CD4-positive, CD25-positive, alpha-beta regulatory T cell (primary cell): ENCODE measurements around the gene MYO18A. TPM values are rescaled to one million over a fixed set of nuclear protein-coding genes. Genes with fewer than 3 reads are reported as not detected.

Source experiments
- ATAC-seq, 2 donors: fragments of 150-1000 bp; cut with Tn5 transposase; one replicate each; pipeline ENCODE4 v1.10.0; 2021; ENCODE audit warnings: low read depth in 2 of 2, moderate number of reproducible peaks in 2 of 2, moderate library complexity in 1 of 2
- DNase-seq, 3 donors: peaks; one replicate each; pipeline versions ENCODE4 v3.0.0 to v3.0.0-alpha.2; 2012 to 2022; ENCODE audit warnings: mixed read lengths in 1 of 3
- H3K27ac ChIP-seq: one replicate; pipeline ENCODE4 v1.7.0; 2013; ENCODE audit warnings: mild to moderate bottlenecking, low read length; ENCODE audit not compliant: insufficient read depth, poor library complexity, severe bottlenecking
- H3K27me3 ChIP-seq: one replicate; pipeline ENCODE4 v1.7.0; 2013; ENCODE audit warnings: low read length; ENCODE audit not compliant: control insufficient read depth, insufficient read depth
- H3K36me3 ChIP-seq: one replicate; pipeline ENCODE4 v1.7.0; 2013; ENCODE audit warnings: mild to moderate bottlenecking, low read length, moderate library complexity; ENCODE audit not compliant: control insufficient read depth, insufficient read depth
- H3K4me1 ChIP-seq: 2 replicates; pipeline ENCODE4 v1.7.0; 2013; ENCODE audit warnings: mild to moderate bottlenecking, low read length; ENCODE audit not compliant: insufficient read depth, control insufficient read depth, poor library complexity, severe bottlenecking
- H3K4me3 ChIP-seq: one replicate; pipeline ENCODE4 v1.7.0; 2013; ENCODE audit warnings: low read depth, mild to moderate bottlenecking, low read length, moderate library complexity
- H3K9me3 ChIP-seq, 2 experiments: 1 replicate in 1 of 2; 2 replicates in 1 of 2; pipeline ENCODE4 v1.7.0; 2013; ENCODE audit warnings: low read length in 2 of 2, mild to moderate bottlenecking in 1 of 2, moderate library complexity in 1 of 2; ENCODE audit not compliant: control insufficient read depth in 2 of 2
- H3K27ac Mint-ChIP-seq, 3 donors: one replicate each; pipeline ENCODE4 v1.8.0; 2020 to 2022; ENCODE audit warnings: mild to moderate bottlenecking in 3 of 3, mixed read lengths in 3 of 3, moderate library complexity in 2 of 3
- H3K27me3 Mint-ChIP-seq: one replicate; pipeline ENCODE4 v1.8.0; 2022; ENCODE audit warnings: mild to moderate bottlenecking, mixed read lengths
- H3K36me3 Mint-ChIP-seq: one replicate; pipeline ENCODE4 v1.8.0; 2020; ENCODE audit warnings: mixed read lengths
- H3K4me1 Mint-ChIP-seq, 4 donors: one replicate each; pipeline ENCODE4 v1.8.0; 2020 to 2022; ENCODE audit warnings: mixed read lengths in 4 of 4, mild to moderate bottlenecking in 1 of 4
- H3K4me3 Mint-ChIP-seq, 4 donors: one replicate each; pipeline ENCODE4 v1.8.0; 2020 to 2022; ENCODE audit warnings: mild to moderate bottlenecking in 4 of 4, mixed read lengths in 4 of 4, moderate library complexity in 3 of 4
- H3K9me3 Mint-ChIP-seq, 7 donors: one replicate each; pipeline ENCODE4 v1.8.0; 2020 to 2022; ENCODE audit warnings: mixed read lengths in 7 of 7, mild to moderate bottlenecking in 3 of 7, moderate library complexity in 2 of 7
- polyA plus RNA-seq, 4 donors: library from polyadenylated mRNA; unstranded; fragments of 300-500 nt; fragmentation: Illumina TruSeq; gene quantifications; one replicate each; pipeline ENCODE4 v1.2.3, GENCODE V29; 2021
- total RNA-seq: library from RNA; stranded (reverse); gene quantifications from one replicate; pipeline ENCODE4 v1.2.3, GENCODE V29; 2022

MYO18A gene
- total and polyA plus RNA-seq, 5 donors from 2014 or later: 16.8 to 193 (median 21.0) TPM

GRCh38 chr17:29034510-29034909, 145.7 kb downstream of the MYO18A start:
- DNase-seq: no peak
- no peak for ATAC-seq
- peaks cover 23% of the 10 kb centered on the region for H3K27me3 ChIP-seq
- no peaks in the 10 kb centered on the region for H3K4me1 ChIP-seq
- Mint-ChIP-seq H3K9me3 (peaks cover 2 to 11% (median 7%) of the 10 kb centered on the region in 7 donors), H3K4me3 (no peak overlapping the region), H3K36me3 (no peaks in the 10 kb centered on the region), H3K27me3 (peaks cover 55% of the 10 kb centered on the region), H3K4me1 (no peaks in the 10 kb centered on the region), H3K27ac (no peak overlapping the region)
- no peaks in the 10 kb centered on the region for H3K36me3 ChIP-seq
- H3K9me3 ChIP-seq: peaks cover 12 to 18% of the 10 kb centered on the region in 2 experiments
- no peak overlapping the region for H3K27ac ChIP-seq
- no peak overlapping the region for H3K4me3 ChIP-seq

DNA sequence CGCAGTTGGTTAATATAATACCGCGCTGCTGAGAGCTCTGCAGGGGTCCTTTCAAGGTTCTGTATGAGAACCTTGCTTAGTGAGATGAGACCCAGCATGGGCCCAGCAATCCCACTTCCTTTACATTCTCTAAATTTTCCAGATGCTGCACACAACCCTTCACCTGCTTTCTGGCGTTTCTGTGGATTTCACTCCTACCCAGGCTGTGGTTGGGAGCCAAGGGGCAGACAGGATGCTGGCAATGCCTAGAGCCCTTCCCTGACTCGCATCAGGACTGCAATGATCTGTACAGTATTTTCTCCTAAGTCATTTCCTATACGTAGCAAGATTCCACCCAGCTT, 147.4 kb downstream of the MYO18A start:
- no peak for ATAC-seq
- H3K4me3 ChIP-seq: no peak overlapping the region
- H3K9me3 Mint-ChIP-seq: peaks cover 3 to 11% (median 7%) of the 10 kb centered on the region in 7 donors
- no peak overlapping the region for H3K4me3 Mint-ChIP-seq
- H3K27me3 ChIP-seq: peaks cover 23% of the 10 kb centered on the region
- peak overlapping the region in 1 of 3 donors; percentile 22 for H3K27ac Mint-ChIP-seq
- H3K4me1 ChIP-seq: no peaks in the 10 kb centered on the region
- peaks cover 12 to 18% of the 10 kb centered on the region in 2 experiments for H3K9me3 ChIP-seq
- H3K36me3 Mint-ChIP-seq: no peaks in the 10 kb centered on the region
- no peak overlapping the region for H3K27ac ChIP-seq
- no peaks in the 10 kb centered on the region for H3K4me1 Mint-ChIP-seq
- DNase-seq: no peak
- peaks cover 68% of the 10 kb centered on the region for H3K27me3 Mint-ChIP-seq
- H3K36me3 ChIP-seq: no peaks in the 10 kb centered on the region

DNA sequence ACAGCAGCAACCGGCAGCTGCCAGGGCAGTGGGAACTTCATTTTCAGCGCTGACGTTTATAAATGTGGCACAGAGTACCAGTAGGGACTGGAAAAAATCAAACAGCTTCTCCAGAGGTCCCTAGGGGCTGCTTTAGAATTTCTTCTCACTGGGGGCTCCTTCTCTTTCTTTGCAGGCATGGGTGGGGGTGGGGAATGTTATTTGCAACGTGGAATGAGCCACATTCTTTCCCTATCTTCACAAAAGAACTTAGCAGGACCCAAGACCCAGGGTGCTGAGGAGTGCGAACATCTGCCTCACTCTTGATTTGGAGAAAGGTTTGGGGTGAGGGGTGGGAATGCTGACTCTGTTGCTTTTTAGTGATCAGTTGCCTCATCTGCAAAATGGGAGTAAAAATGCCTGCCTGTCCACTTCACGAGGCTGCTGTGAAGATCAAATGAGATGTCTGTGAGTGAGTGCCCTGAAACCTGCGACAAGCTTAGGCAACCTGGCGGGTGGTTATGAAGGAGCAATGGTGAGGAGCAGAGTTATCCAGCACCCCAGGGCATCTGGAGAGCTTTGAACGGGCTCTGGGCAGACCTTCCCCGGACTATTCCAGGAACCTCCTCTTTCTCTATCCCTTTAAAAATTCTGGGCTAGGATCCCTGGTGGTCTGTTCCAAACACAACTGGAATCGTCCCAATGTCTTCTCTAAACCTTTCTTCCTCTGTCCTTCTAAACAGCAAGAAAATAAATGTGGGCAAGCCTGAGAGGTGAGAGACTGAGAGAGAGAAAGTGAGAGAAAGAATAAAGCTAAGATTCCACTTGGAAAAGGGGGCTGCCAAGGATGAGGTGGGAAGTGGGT, 148.0 kb downstream of the MYO18A start:
- Mint-ChIP-seq H3K4me3 (no peak overlapping the region), H3K27ac (peak overlapping the region in 1 of 3 donors; percentile 22), H3K27me3 (peaks cover 69% of the 10 kb centered on the region), H3K36me3 (no peaks in the 10 kb centered on the region), H3K4me1 (no peaks in the 10 kb centered on the region), H3K9me3 (peaks cover 3 to 11% (median 7%) of the 10 kb centered on the region in 7 donors)
- Histone ChIP-seq H3K4me1 (no peaks in the 10 kb centered on the region), H3K9me3 (peaks cover 12 to 18% of the 10 kb centered on the region in 2 experiments), H3K36me3 (no peaks in the 10 kb centered on the region), H3K27me3 (peaks cover 23% of the 10 kb centered on the region), H3K4me3 (no peak overlapping the region), H3K27ac (no peak overlapping the region)
- DNase-seq (no peak), ATAC-seq (no peak)

- peaks cover 21% of the 10 kb centered on the region for H3K27me3 ChIP-seq
Observed at GRCh38 chr17:29031488-29031887, 148.7 kb downstream of the MYO18A start.

GRCh38 chr17:29024316-29024952, 155.8 kb downstream of the MYO18A start:
- Mint-ChIP-seq H3K9me3 (peaks cover 0 to 3% (median 0%) of the 10 kb centered on the region in 7 donors), H3K27me3 (peaks cover 53% of the 10 kb centered on the region), H3K27ac (no peak overlapping the region), H3K4me1 (peaks cover 0 to 5% (median 0%) of the 10 kb centered on the region in 4 donors), H3K36me3 (no peaks in the 10 kb centered on the region), H3K4me3 (no peak overlapping the region)
- ATAC-seq: no peak
- Histone ChIP-seq H3K27me3 (peaks cover 25% of the 10 kb centered on the region), H3K4me1 (peaks cover 8% of the 10 kb centered on the region), H3K9me3 (no peaks in the 10 kb centered on the region), H3K27ac (no peak overlapping the region), H3K36me3 (no peaks in the 10 kb centered on the region), H3K4me3 (no peak overlapping the region)
- no peak for DNase-seq

More at GRCh38 chr17:29031488-29031887, 148.7 kb downstream of the MYO18A start:
- H3K9me3 ChIP-seq: peaks cover 12 to 18% of the 10 kb centered on the region in 2 experiments
- H3K27ac ChIP-seq: no peak overlapping the region
- H3K36me3 ChIP-seq: no peaks in the 10 kb centered on the region
- ATAC-seq: no peak
- Mint-ChIP-seq H3K27ac (peak overlapping the region in 1 of 3 donors; percentile 35), H3K4me3 (no peak overlapping the region), H3K36me3 (no peaks in the 10 kb centered on the region), H3K4me1 (no peaks in the 10 kb centered on the region), H3K27me3 (peaks cover 74% of the 10 kb centered on the region), H3K9me3 (peaks cover 3 to 11% (median 7%) of the 10 kb centered on the region in 7 donors)
- no peak overlapping the region for H3K4me3 ChIP-seq
- DNase-seq: no peak
- no peaks in the 10 kb centered on the region for H3K4me1 ChIP-seq

DNA sequence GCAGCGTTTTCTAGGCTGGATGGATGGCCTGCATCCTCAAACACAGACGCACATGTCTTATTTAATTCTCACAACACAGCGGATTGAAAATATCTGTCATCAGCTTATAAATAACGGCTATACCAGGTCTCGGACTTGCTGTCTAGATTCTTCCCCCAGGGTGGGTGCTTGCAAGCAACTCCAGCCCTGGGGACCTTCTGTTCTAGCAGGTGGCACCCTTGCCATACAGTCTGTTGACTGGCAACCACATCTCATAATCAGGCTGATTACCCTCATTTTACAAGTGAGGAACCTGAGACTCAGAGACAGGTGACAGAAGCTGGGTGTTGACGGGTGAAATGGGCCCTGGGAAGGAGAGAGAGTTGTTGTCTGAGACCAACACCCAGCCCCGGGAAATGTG, 158.1 kb downstream of the MYO18A start:
- no peaks in the 10 kb centered on the region for H3K36me3 Mint-ChIP-seq
- H3K4me3 ChIP-seq: no peak overlapping the region
- no peaks in the 10 kb centered on the region for H3K9me3 ChIP-seq
- H3K27me3 Mint-ChIP-seq: peaks cover 60% of the 10 kb centered on the region
- DNase-seq (no peak), ATAC-seq (no peak)
- no peaks in the 10 kb centered on the region for H3K36me3 ChIP-seq
- peak overlapping the region in 1 of 3 donors; percentile 72 for H3K27ac Mint-ChIP-seq
- no peak overlapping the region for H3K27ac ChIP-seq
- H3K9me3 Mint-ChIP-seq: no peaks in the 10 kb centered on the region
- peaks cover 14% of the 10 kb centered on the region for H3K4me1 ChIP-seq
- H3K27me3 ChIP-seq: peaks cover 36% of the 10 kb centered on the region
- H3K4me1 Mint-ChIP-seq: peaks cover 0 to 8% (median 2%) of the 10 kb centered on the region in 4 donors
- H3K4me3 Mint-ChIP-seq: no peak overlapping the region

- H3K27me3 Mint-ChIP-seq: peaks cover 59% of the 10 kb centered on the region
- no peaks in the 10 kb centered on the region for H3K36me3 Mint-ChIP-seq
- no peak overlapping the region for H3K27ac ChIP-seq
- no peaks in the 10 kb centered on the region for H3K9me3 ChIP-seq
- DNase-seq (no peak), ATAC-seq (no peak)
- no peaks in the 10 kb centered on the region for H3K9me3 Mint-ChIP-seq
- no peak overlapping the region for H3K4me3 Mint-ChIP-seq
- H3K4me3 ChIP-seq: no peak overlapping the region
- peaks cover 38% of the 10 kb centered on the region for H3K27me3 ChIP-seq
- peaks cover 14% of the 10 kb centered on the region for H3K4me1 ChIP-seq
- H3K27ac Mint-ChIP-seq: no peak overlapping the region
- H3K4me1 Mint-ChIP-seq: peaks cover 0 to 8% (median 2%) of the 10 kb centered on the region in 4 donors
- H3K36me3 ChIP-seq: no peaks in the 10 kb centered on the region
Observed at GRCh38 chr17:29021226-29021625, 159.0 kb downstream of the MYO18A start.
